Esophagus muscularis mucosa (tissue), 4 donors: ENCODE data around the gene IKZF1. TPM values are rescaled to one million over a fixed set of nuclear protein-coding genes. Genes with fewer than 3 reads are reported as not detected.

Source experiments
- DNase-seq: peaks from one replicate; pipeline ENCODE4 v3.0.0-alpha.2; 2017; ENCODE audit errors: extremely low spot score
- H3K27ac ChIP-seq, 4 donors: fragments of 200-600 bp; sonication (generic); replicated peaks in 1 of 4; 1 replicate in 3 of 4; 2 replicates in 1 of 4; pipeline ENCODE4 v1.5.1; 2016 to 2019; ENCODE audit warnings: mild to moderate bottlenecking in 1 of 4
- H3K27me3 ChIP-seq, 4 donors: fragments of 200-600 bp; sonication (generic); one replicate each; pipeline versions ENCODE4 v1.5.1 to v1.6.0; 2016 to 2019
- H3K36me3 ChIP-seq, 4 donors: fragments of 200-600 bp; sonication (generic); one replicate each; pipeline ENCODE4 v1.5.1; 2016 to 2019
- H3K4me1 ChIP-seq, 4 donors: fragments of 200-600 bp; sonication (generic); one replicate each; pipeline ENCODE4 v1.5.1; 2016 to 2019
- H3K4me3 ChIP-seq, 4 donors: fragments of 200-600 bp; sonication (generic); 1 replicate in 2 of 4; 2 replicates in 2 of 4; pipeline ENCODE4 v1.5.1; 2016 to 2019; ENCODE audit warnings: mild to moderate bottlenecking in 4 of 4, moderate library complexity in 1 of 4
- H3K9me3 ChIP-seq, 4 donors: fragments of 200-600 bp; sonication (generic); 1 replicate in 3 of 4; 2 replicates in 1 of 4; pipeline ENCODE4 v1.5.1; 2016 to 2019
- CTCF ChIP-seq, 3 experiments: fragments of 200-600 bp in 2 of 3; fragments of 450-650 bp in 1 of 3; sonication (generic) in 2 of 3; IDR thresholded peaks; one replicate each; pipeline ENCODE4 v1.5.1; 2017 to 2019; ENCODE audit warnings: antibody characterized with exemption in 3 of 3, mild to moderate bottlenecking in 2 of 3, moderate library complexity in 1 of 3
- EP300 ChIP-seq: sonication (generic); formaldehyde crosslinking; IDR thresholded peaks from one replicate; pipeline ENCODE4 v1.6.1; 2017; ENCODE audit warnings: antibody characterized with exemption
- POLR2A ChIP-seq: fragments of 450-650 bp; IDR thresholded peaks from one replicate; pipeline ENCODE4 v1.6.1; 2017; ENCODE audit warnings: antibody characterized with exemption, moderate library complexity, mild to moderate bottlenecking, low read depth
- POLR2AphosphoS5 ChIP-seq, 2 donors: sonication (generic); formaldehyde crosslinking; IDR thresholded peaks; one replicate each; pipeline ENCODE4 v1.6.1; 2017; ENCODE audit warnings: antibody characterized with exemption in 2 of 2
- WGBS: methylation state at CpG from one replicate; pipeline ENCODE4 v1.1.5; 2018; 5-methylcytosine and 5-hydroxymethylcytosine counted together
- intact Hi-C: fragments of 100-400 bp; cut with DNase I; formaldehyde crosslinking; loops from one replicate; pipeline ENCODE4 v1.15.1; 2023
- total RNA-seq, 4 donors: library from RNA; depleted of rRNA; stranded (reverse); fragments of >200 nt; gene quantifications; one replicate each; pipeline versions ENCODE4 v1.1.0 to v1.2.1, GENCODE V29; 2016

IKZF1 gene
- total RNA-seq, 4 donors from 2014 or later = 3.6 to 17.7 (median 9.2) TPM

- 93% methylated on average over 5 of the region's 5 CpGs for WGBS
- intact Hi-C loops = no loop called here
- TF ChIP-seq POLR2AphosphoS5 (IDR thresholded peaks at IDR 0.05) (no peak), CTCF (IDR thresholded peaks at IDR 0.05) (no peak), EP300 (no peak), POLR2A (no peak)
Observed at GRCh38 chr7:50426280-50427045, 121.9 kb downstream of the IKZF1 start.

GRCh38 chr7:50427518-50427917, 123.0 kb downstream of the IKZF1 start:
- no peak for DNase-seq
- H3K4me1 ChIP-seq = no peaks in the 10 kb centered on the region
- H3K4me3 ChIP-seq = no peak overlapping the region
- 84% methylated on average over 2 of the region's 2 CpGs for WGBS
- no peak overlapping the region for H3K27ac ChIP-seq
- H3K36me3 ChIP-seq = no peaks in the 10 kb centered on the region
- H3K27me3 ChIP-seq = no peaks in the 10 kb centered on the region
- TF ChIP-seq CTCF (IDR thresholded peaks at IDR 0.05) (no peak), POLR2AphosphoS5 (IDR thresholded peaks at IDR 0.05) (no peak), POLR2A (no peak), EP300 (no peak)
- no peaks in the 10 kb centered on the region for H3K9me3 ChIP-seq
- intact Hi-C loops = no loop called here

More at GRCh38 chr7:50426280-50427045, 121.9 kb downstream of the IKZF1 start:
- H3K27ac ChIP-seq = no peak overlapping the region
- no peak for DNase-seq
- H3K4me3 ChIP-seq = no peak overlapping the region
- no peaks in the 10 kb centered on the region for H3K4me1 ChIP-seq
- no peaks in the 10 kb centered on the region for H3K36me3 ChIP-seq
- no peaks in the 10 kb centered on the region for H3K9me3 ChIP-seq
- no peaks in the 10 kb centered on the region for H3K27me3 ChIP-seq

GRCh38 chr7:50428911-50429310, 124.4 kb downstream of the IKZF1 start:
- Histone ChIP-seq H3K9me3 (no peaks in the 10 kb centered on the region), H3K27me3 (no peaks in the 10 kb centered on the region), H3K4me1 (no peaks in the 10 kb centered on the region), H3K36me3 (no peaks in the 10 kb centered on the region), H3K4me3 (no peak overlapping the region), H3K27ac (no peak overlapping the region)
- no peak for TF ChIP-seq EP300
- TF ChIP-seq POLR2AphosphoS5 (IDR thresholded peaks at IDR 0.05) = no peak
- TF ChIP-seq CTCF (IDR thresholded peaks at IDR 0.05) = no peak
- TF ChIP-seq POLR2A = no peak
- intact Hi-C loops = no loop called here
- 85% methylated on average over 3 of the region's 3 CpGs for WGBS
- no peak for DNase-seq

GRCh38 chr7:50431316-50431715, 126.8 kb downstream of the IKZF1 start:
- H3K9me3 ChIP-seq = no peaks in the 10 kb centered on the region
- H3K27me3 ChIP-seq = no peaks in the 10 kb centered on the region
- no peak overlapping the region for H3K27ac ChIP-seq
- intact Hi-C loops = no loop called here
- 88% methylated on average over 2 of the region's 2 CpGs for WGBS
- TF ChIP-seq CTCF (IDR thresholded peaks at IDR 0.05) (no peak), EP300 (no peak), POLR2AphosphoS5 (IDR thresholded peaks at IDR 0.05) (no peak)
- H3K4me1 ChIP-seq = no peaks in the 10 kb centered on the region
- no peak for DNase-seq
- no peak overlapping the region for H3K4me3 ChIP-seq
- H3K36me3 ChIP-seq = no peaks in the 10 kb centered on the region
